IMR-90 (cell line): ENCODE measurements around the gene IYD. TPM values are rescaled to one million over a fixed set of nuclear protein-coding genes. Genes with fewer than 3 reads are reported as not detected.

ENCODE experiments used
- ATAC-seq: fragments of 200-7000 bp; cut with Tn5 transposase; 2 replicates; pipeline ENCODE4 v1.9.1; 2020; ENCODE audit warnings: low read depth, mild to moderate bottlenecking, moderate library complexity
- BruUV-seq: library from RNA; stranded (reverse); fragments of 400-500 nt; replicated peaks from 2 replicates; lab custom pipeline; 2021; lab: Mats Ljungman, UMichigan
- CTCF ChIA-PET: fragments of 300-600 bp; formaldehyde crosslinking; extraction: SDS; loops from one replicate; lab custom pipeline; 2021; ENCODE audit warnings: antibody characterized with exemption; lab: Yijun Ruan, JAX
- POLR2A ChIA-PET: fragments of 300-600 bp; sonication (Branson Sonifier 250); formaldehyde crosslinking; loops from one replicate; lab custom pipeline; 2022; ENCODE audit warnings: antibody characterized with exemption; ENCODE audit not compliant: unreplicated experiment; lab: Charles Lee
- DNase-seq: peaks from one replicate; pipeline ENCODE4 v3.0.0; 2013
- H2AFZ ChIP-seq: replicated peaks from 2 replicates; pipeline ENCODE3; 2013; ENCODE audit warnings: low read length, mild to moderate bottlenecking; ENCODE audit not compliant: poor library complexity
- H2AK5ac ChIP-seq: 2 replicates; pipeline ENCODE4 v1.6.1; 2013; ENCODE audit warnings: low read depth, low read length, inconsistent platforms
- H2AK9ac ChIP-seq: replicated peaks from 2 replicates; pipeline ENCODE3; 2013; ENCODE audit warnings: mild to moderate bottlenecking, low read depth, low read length, moderate library complexity; ENCODE audit not compliant: poor library complexity
- H2BK120ac ChIP-seq: 2 replicates; pipeline ENCODE4 v1.6.1; 2013; ENCODE audit warnings: low read depth, low read length, inconsistent platforms
- H2BK15ac ChIP-seq: 3 replicates; pipeline ENCODE4 v1.6.1; 2013; ENCODE audit warnings: low read depth, low read length, inconsistent platforms
- H2BK20ac ChIP-seq: 2 replicates; pipeline ENCODE4 v1.6.1; 2013; ENCODE audit warnings: low read depth, mild to moderate bottlenecking, inconsistent platforms, low read length, moderate library complexity
- H2BK5ac ChIP-seq: 2 replicates; pipeline ENCODE4 v1.6.1; 2013; ENCODE audit warnings: mild to moderate bottlenecking, low read depth, low read length, inconsistent platforms; ENCODE audit not compliant: poor library complexity, severe bottlenecking
- H3K14ac ChIP-seq: replicated peaks from 2 replicates; pipeline ENCODE4 v1.6.1; 2013; ENCODE audit warnings: low read depth, low read length, inconsistent platforms
- H3K18ac ChIP-seq: 2 replicates; pipeline ENCODE4 v1.6.1; 2013; ENCODE audit warnings: low read depth, low read length, control low read depth
- H3K23ac ChIP-seq: 2 replicates; pipeline ENCODE4 v1.6.1; 2013; ENCODE audit warnings: low read depth, low read length, inconsistent platforms
- H3K27ac ChIP-seq: 2 replicates; pipeline ENCODE4 v1.5.1; 2013; ENCODE audit warnings: mild to moderate bottlenecking, control low read depth, low read length; ENCODE audit not compliant: insufficient read depth
- H3K27me3 ChIP-seq: 2 replicates; pipeline ENCODE4 v1.6.1; 2013; ENCODE audit warnings: low read length; ENCODE audit not compliant: control insufficient read depth, insufficient read depth
- H3K36me3 ChIP-seq: 2 replicates; pipeline ENCODE4 v1.6.1; 2013; ENCODE audit warnings: low read length, mixed read lengths; ENCODE audit not compliant: control insufficient read depth, insufficient read depth
- H3K4ac ChIP-seq: 2 replicates; pipeline ENCODE4 v1.6.1; 2013; ENCODE audit warnings: low read depth, low read length, inconsistent platforms
- H3K4me1 ChIP-seq: 2 replicates; pipeline ENCODE4 v1.6.1; 2013; ENCODE audit warnings: low read length, mixed read lengths; ENCODE audit not compliant: control insufficient read depth, insufficient read depth
- H3K4me2 ChIP-seq: 2 replicates; pipeline ENCODE4 v1.6.1; 2013; ENCODE audit warnings: low read depth, mild to moderate bottlenecking, control low read depth, low read length, moderate library complexity
- H3K4me3 ChIP-seq: 2 replicates; pipeline ENCODE4 v1.5.1; 2013; ENCODE audit warnings: low read depth, mild to moderate bottlenecking, control low read depth, low read length, moderate library complexity; ENCODE audit not compliant: insufficient read depth
- H3K56ac ChIP-seq: 2 replicates; pipeline ENCODE4 v1.6.1; 2013; ENCODE audit warnings: low read length, inconsistent platforms; ENCODE audit not compliant: insufficient read depth; ENCODE audit errors: extremely low read depth
- H3K79me1 ChIP-seq, 2 experiments: 2 replicates each; pipeline ENCODE4 v1.6.1; 2013; ENCODE audit warnings: low read length in 2 of 2, inconsistent platforms in 1 of 2, low read depth in 1 of 2
- H3K9ac ChIP-seq: 2 replicates; pipeline ENCODE4 v1.6.1; 2013; ENCODE audit warnings: low read depth, low read length, control low read depth
- H3K9me1 ChIP-seq: 2 replicates; pipeline ENCODE4 v1.6.1; 2013; ENCODE audit warnings: low read length, inconsistent platforms; ENCODE audit not compliant: insufficient read depth
- H3K9me3 ChIP-seq: 2 replicates; pipeline ENCODE4 v1.6.1; 2013; ENCODE audit warnings: low read length; ENCODE audit not compliant: control insufficient read depth, insufficient read depth
- H4K20me1 ChIP-seq: 2 replicates; pipeline ENCODE4 v1.6.1; 2013; ENCODE audit warnings: low read length, inconsistent platforms; ENCODE audit not compliant: insufficient read depth
- H4K5ac ChIP-seq: 2 replicates; pipeline ENCODE4 v1.6.1; 2013; ENCODE audit warnings: mild to moderate bottlenecking, low read depth, low read length, control low read depth
- H4K8ac ChIP-seq, 2 experiments: 2 replicates each; pipeline ENCODE4 v1.6.1; 2013; ENCODE audit warnings: low read depth in 2 of 2, low read length in 2 of 2, control low read depth in 1 of 2, inconsistent platforms in 1 of 2
- H4K91ac ChIP-seq: 2 replicates; pipeline ENCODE4 v1.6.1; 2013; ENCODE audit warnings: low read depth, low read length, inconsistent platforms; ENCODE audit not compliant: insufficient read depth
- BHLHE40 ChIP-seq: fragments of 150-350 bp; IDR thresholded peaks from 2 replicates; pipeline ENCODE4 v1.6.1; 2016; ENCODE audit warnings: mild to moderate bottlenecking, low read depth, low read length
- CEBPB ChIP-seq: IDR thresholded peaks from 2 replicates; pipeline ENCODE4 v1.6.1; 2012; ENCODE audit warnings: low read depth, low read length, improper control_type of control experiment
- CHD1 ChIP-seq: IDR thresholded peaks from 2 replicates; pipeline ENCODE4 v1.6.1; 2012; ENCODE audit warnings: low read depth, low read length, improper control_type of control experiment
- FOS ChIP-seq: fragments of 150-350 bp; IDR thresholded peaks from 2 replicates; pipeline ENCODE4 v1.6.1; 2016; ENCODE audit warnings: low read depth, low read length
- MAFK ChIP-seq: IDR thresholded peaks from 2 replicates; pipeline ENCODE4 v1.6.1; 2012; ENCODE audit warnings: low read depth, low read length, improper control_type of control experiment
- MXI1 ChIP-seq: IDR thresholded peaks from 2 replicates; pipeline ENCODE4 v1.6.1; 2012; ENCODE audit warnings: low read depth, mild to moderate bottlenecking, low read length, moderate library complexity, borderline replicate concordance
- POLR2A ChIP-seq: IDR thresholded peaks from 2 replicates; pipeline ENCODE4 v1.6.1; 2012; ENCODE audit warnings: mild to moderate bottlenecking, low read depth, low read length
- RCOR1 ChIP-seq: IDR thresholded peaks from 2 replicates; pipeline ENCODE4 v1.6.1; 2012; ENCODE audit warnings: mild to moderate bottlenecking, low read length, improper control_type of control experiment; ENCODE audit not compliant: insufficient replicate concordance
- RFX5 ChIP-seq: IDR thresholded peaks from 2 replicates; pipeline ENCODE4 v1.8.0; 2012; ENCODE audit warnings: low read depth, mild to moderate bottlenecking, low read length, moderate library complexity
- SMC3 ChIP-seq: fragments of 150-350 bp; IDR thresholded peaks from 2 replicates; pipeline ENCODE4 v1.6.1; 2016; ENCODE audit warnings: low read depth, mild to moderate bottlenecking, antibody characterized with exemption, low read length, moderate library complexity
- WGBS, 2 experiments: methylation state at CpG; one replicate each; pipeline versions ENCODE4 v1.1.5 to v1.1.7; 2013; ENCODE audit warnings: missing lambda C conversion rate in 2 of 2; ENCODE audit not compliant: insufficient read length in 1 of 2; ENCODE audit errors: extremely low coverage in 2 of 2; 5-methylcytosine and 5-hydroxymethylcytosine counted together
- dilution Hi-C: fragments of 300-500 bp; cut with HindIII; formaldehyde crosslinking; loops from one replicate; pipeline ENCODE4 v1.14.3; 2018; ENCODE audit warnings: low sequenced_read_pairs; ENCODE audit not compliant: unreplicated experiment
- in situ Hi-C: fragments of 300-500 bp; cut with MboI; formaldehyde crosslinking; loops from 3 replicates; pipeline ENCODE4 v1.14.3; 2019; ENCODE audit warnings: low sequenced_read_pairs, inconsistent platforms, mixed read lengths
- intact Hi-C: fragments of 100-400 bp; cut with micrococcal nuclease; formaldehyde crosslinking; loops from 2 replicates; pipeline ENCODE4 v1.10.0; 2022
- polyA plus RNA-seq, 3 experiments: library from polyadenylated mRNA; depleted of rRNA; stranded (reverse); fragments of >200 nt; gene quantifications; 2 replicates each; pipeline ENCODE4 v1.2.3, GENCODE V29; 2012; ENCODE audit warnings: low replicate concordance in 1 of 3
- total RNA-seq: library from RNA; depleted of rRNA; stranded (reverse); fragments of >200 nt; gene quantifications from 2 replicates; pipeline ENCODE4 v1.2.3, GENCODE V29; 2012
- TF ChIP-seq, protein P1 (sequence below): conservative IDR thresholded peaks from 2 replicates; pipeline ENCODE4 v1.5.1; 2012; ENCODE audit warnings: mild to moderate bottlenecking, low read depth, low read length, improper control_type of control experiment
- TF ChIP-seq, protein P2 (sequence below): fragments of 150-350 bp; IDR thresholded peaks from 2 replicates; pipeline ENCODE4 v1.6.1; 2016; ENCODE audit warnings: low read depth, mild to moderate bottlenecking, low read length, moderate library complexity, borderline replicate concordance
- TF ChIP-seq, protein P3 (sequence below): fragments of 150-350 bp; IDR thresholded peaks from 2 replicates; pipeline ENCODE4 v1.6.1; 2017; ENCODE audit warnings: mild to moderate bottlenecking, antibody characterized with exemption, low read length, low read depth

IYD gene
- total and polyA plus RNA-seq, 2 of the 4 experiments (the other 2 are of a cell fraction) = not detected

DNA sequence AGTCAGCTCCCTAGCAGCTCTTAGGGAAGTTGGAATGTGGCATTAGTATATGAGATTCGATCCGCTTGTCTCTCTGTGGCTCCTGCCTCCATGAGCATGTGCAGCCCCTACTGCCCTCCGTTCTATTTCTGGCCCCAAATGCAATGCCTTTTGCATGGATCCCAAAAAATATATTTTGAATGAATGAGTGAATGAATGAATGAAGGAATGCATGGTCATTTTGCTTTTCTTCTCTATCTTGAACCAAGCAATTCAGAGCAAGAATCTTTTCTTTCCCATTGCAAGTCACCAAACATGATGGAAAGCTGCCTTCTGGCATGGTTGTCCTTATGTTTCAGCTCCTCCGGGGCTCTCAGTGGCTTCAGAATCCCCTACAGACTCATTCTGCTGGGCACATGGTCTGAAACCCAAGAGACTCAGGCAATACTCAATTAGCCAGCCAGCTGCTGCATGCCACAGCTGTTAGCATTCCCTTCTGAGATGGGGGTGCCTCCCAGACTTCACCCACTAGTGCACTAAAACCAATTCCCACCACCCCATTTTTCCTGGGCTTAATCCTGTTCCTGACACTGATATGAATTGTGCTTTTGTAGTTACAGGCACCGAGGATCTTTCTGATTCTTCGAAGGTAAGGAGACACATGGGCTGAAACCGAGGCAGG, 2.6 kb upstream of the IYD start:
- POLR2A ChIA-PET = no interaction called here
- TF ChIP-seq RFX5 (no peak), MAFK (no peak), FOS (no peak), SMC3 (no peak), CEBPB (no peak), CHD1 (no peak), RCOR1 (no peak), POLR2A (no peak), MXI1 (no peak), BHLHE40 (no peak)
- TF ChIP-seq, protein P1, sequence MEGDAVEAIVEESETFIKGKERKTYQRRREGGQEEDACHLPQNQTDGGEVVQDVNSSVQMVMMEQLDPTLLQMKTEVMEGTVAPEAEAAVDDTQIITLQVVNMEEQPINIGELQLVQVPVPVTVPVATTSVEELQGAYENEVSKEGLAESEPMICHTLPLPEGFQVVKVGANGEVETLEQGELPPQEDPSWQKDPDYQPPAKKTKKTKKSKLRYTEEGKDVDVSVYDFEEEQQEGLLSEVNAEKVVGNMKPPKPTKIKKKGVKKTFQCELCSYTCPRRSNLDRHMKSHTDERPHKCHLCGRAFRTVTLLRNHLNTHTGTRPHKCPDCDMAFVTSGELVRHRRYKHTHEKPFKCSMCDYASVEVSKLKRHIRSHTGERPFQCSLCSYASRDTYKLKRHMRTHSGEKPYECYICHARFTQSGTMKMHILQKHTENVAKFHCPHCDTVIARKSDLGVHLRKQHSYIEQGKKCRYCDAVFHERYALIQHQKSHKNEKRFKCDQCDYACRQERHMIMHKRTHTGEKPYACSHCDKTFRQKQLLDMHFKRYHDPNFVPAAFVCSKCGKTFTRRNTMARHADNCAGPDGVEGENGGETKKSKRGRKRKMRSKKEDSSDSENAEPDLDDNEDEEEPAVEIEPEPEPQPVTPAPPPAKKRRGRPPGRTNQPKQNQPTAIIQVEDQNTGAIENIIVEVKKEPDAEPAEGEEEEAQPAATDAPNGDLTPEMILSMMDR = no peak
- TF ChIP-seq, protein P2, sequence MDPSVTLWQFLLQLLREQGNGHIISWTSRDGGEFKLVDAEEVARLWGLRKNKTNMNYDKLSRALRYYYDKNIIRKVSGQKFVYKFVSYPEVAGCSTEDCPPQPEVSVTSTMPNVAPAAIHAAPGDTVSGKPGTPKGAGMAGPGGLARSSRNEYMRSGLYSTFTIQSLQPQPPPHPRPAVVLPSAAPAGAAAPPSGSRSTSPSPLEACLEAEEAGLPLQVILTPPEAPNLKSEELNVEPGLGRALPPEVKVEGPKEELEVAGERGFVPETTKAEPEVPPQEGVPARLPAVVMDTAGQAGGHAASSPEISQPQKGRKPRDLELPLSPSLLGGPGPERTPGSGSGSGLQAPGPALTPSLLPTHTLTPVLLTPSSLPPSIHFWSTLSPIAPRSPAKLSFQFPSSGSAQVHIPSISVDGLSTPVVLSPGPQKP = no peak
- TF ChIP-seq, protein P3, sequence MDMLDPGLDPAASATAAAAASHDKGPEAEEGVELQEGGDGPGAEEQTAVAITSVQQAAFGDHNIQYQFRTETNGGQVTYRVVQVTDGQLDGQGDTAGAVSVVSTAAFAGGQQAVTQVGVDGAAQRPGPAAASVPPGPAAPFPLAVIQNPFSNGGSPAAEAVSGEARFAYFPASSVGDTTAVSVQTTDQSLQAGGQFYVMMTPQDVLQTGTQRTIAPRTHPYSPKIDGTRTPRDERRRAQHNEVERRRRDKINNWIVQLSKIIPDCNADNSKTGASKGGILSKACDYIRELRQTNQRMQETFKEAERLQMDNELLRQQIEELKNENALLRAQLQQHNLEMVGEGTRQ = no peak
- Histone ChIP-seq H2BK120ac (no peak overlapping the region), H3K4me3 (no peak overlapping the region), H3K23ac (no peak overlapping the region), H4K20me1 (no peaks in the 10 kb centered on the region), H3K36me3 (no peaks in the 10 kb centered on the region), H4K91ac (no peak overlapping the region), H3K9me1 (no peaks in the 10 kb centered on the region), H4K8ac (no peak overlapping the region), H3K4me1 (no peaks in the 10 kb centered on the region), H3K56ac (no peak overlapping the region), H2AFZ (no peak overlapping the region), H2BK5ac (no peak overlapping the region), H3K79me1 (no peaks in the 10 kb centered on the region), H2AK5ac (no peak overlapping the region), H4K5ac (no peak overlapping the region), H3K14ac (no peak overlapping the region), H3K18ac (no peak overlapping the region), H2BK15ac (no peak overlapping the region), H3K9ac (no peak overlapping the region), H3K27ac (no peak overlapping the region), H2BK20ac (no peak overlapping the region), H3K4ac (no peak overlapping the region), H3K9me3 (no peaks in the 10 kb centered on the region), H3K4me2 (no peak overlapping the region), H3K27me3 (peaks cover 1% of the 10 kb centered on the region; the same call in 1 of the 2 replicates), H2AK9ac (no peak overlapping the region)
- WGBS, 2 experiments = no CpG with 5 or more reads among the region's 7 CpGs
- BruUV-seq = no TSS peak
- in situ Hi-C loops = no loop called here
- dilution Hi-C loops = no loop called here
- intact Hi-C loops = no loop called here
- ATAC-seq = no peak
- CTCF ChIA-PET = no interaction called here
- DNase-seq = no peak
